ENCODE measurements around the gene ALG1. TPM values are rescaled to one million over a fixed set of nuclear protein-coding genes. Genes with fewer than 3 reads are reported as not detected.
A peak's percentile ranks its signal among the peaks of the same experiment; 100 is the strongest.

Gene ALG1
- polyA plus RNA-seq, 2 of the 4 experiments (the other 2 are of a cell fraction) = 30.9 to 33.4 TPM

DNA sequence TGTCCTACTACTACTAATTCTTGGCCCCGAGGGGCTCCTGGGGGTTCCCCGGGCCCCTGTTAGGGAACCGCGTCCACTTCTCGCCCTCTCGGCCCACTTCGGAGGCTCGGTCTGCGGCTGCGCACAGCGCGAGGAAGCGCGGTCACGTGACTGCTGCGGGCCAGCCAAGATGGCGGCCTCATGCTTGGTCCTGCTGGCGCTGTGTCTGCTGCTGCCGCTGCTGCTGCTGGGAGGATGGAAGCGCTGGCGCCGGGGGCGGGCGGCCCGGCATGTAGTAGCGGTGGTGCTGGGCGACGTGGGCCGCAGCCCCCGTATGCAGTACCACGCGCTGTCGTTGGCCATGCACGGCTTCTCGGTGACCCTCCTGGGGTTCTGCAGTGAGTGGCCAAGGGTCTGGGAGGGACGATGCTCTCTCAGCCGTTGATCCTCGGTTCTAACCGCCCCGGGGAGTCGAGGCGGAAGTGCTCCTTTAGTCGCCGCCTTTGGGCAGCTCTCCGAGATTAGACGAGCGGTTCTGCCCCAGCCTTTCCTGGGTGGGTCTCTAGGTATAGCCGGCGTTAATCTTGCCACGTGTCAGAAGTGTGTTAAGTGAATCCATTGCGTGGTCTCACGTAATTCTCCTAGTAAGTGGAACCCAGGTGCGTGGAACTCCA is at the start of gene ALG1 (continued):
- TF ChIP-seq HDAC2 (IDR thresholded peaks at IDR 0.05) (peak; percentile 92; the same call in 1 of the 2 replicates), NFE2L2 (conservative IDR thresholded peaks at IDR 0.05; ENCODE audit: low read length) (no peak), MAZ (IDR thresholded peaks at IDR 0.05; ENCODE audit: borderline replicate concordance, low read depth, low read length) (no peak), NPAS2 (CRISPR knock-in tag; IDR thresholded peaks at IDR 0.05; ENCODE audit: borderline replicate concordance) (no peak), KDM5A (IDR thresholded peaks at IDR 0.05) (peak; percentile 99), SREBF2 (IDR thresholded peaks at IDR 0.05) (no peak), EP300 (IDR thresholded peaks at IDR 0.05) (no peak), POLR2AphosphoS2 (conservative IDR thresholded peaks at IDR 0.05; ENCODE audit: low read length) (no peak), FOSB (CRISPR knock-in tag; IDR thresholded peaks at IDR 0.05) (no peak), GATA3 (IDR thresholded peaks at IDR 0.05; ENCODE audit: borderline replicate concordance) (no peak), RCOR1 (IDR thresholded peaks at IDR 0.05; ENCODE audit: low read depth, low read length) (no peak), HOXB5 (CRISPR knock-in tag; IDR thresholded peaks at IDR 0.05) (no peak), JUN (IDR thresholded peaks at IDR 0.05) (peak in 1 of 2 experiments; percentile 71; a peak in 3 of 5 replicates), CBX2 (IDR thresholded peaks at IDR 0.05; ENCODE audit: borderline replicate concordance, low read depth) (no peak), HOXB13 (CRISPR knock-in tag; IDR thresholded peaks at IDR 0.05; ENCODE audit: low read depth) (peak; percentile 30; the same call in 1 of the 2 replicates), ZC3H11A (IDR thresholded peaks at IDR 0.05) (no peak), TP53 (CRISPR knock-in tag; IDR thresholded peaks at IDR 0.05) (no peak), CBX8 (IDR thresholded peaks at IDR 0.05) (no peak), HOXA7 (CRISPR knock-in tag; IDR thresholded peaks at IDR 0.05) (no peak), CHD2 (IDR thresholded peaks at IDR 0.05; ENCODE audit: low read length, partially characterized antibody) (no peak), BHLHE40 (IDR thresholded peaks at IDR 0.05; ENCODE audit: low read depth, low read length) (no peak; the same call in 1 of the 2 replicates), ZSCAN20 (CRISPR knock-in tag; IDR thresholded peaks at IDR 0.05) (no peak), RFX5 (IDR thresholded peaks at IDR 0.05) (no peak), MYC (IDR thresholded peaks at IDR 0.05; ENCODE audit: borderline replicate concordance, low read length) (peak; percentile 15; the same call in 1 of the 2 replicates)
- TF ChIP-seq, protein P1, sequence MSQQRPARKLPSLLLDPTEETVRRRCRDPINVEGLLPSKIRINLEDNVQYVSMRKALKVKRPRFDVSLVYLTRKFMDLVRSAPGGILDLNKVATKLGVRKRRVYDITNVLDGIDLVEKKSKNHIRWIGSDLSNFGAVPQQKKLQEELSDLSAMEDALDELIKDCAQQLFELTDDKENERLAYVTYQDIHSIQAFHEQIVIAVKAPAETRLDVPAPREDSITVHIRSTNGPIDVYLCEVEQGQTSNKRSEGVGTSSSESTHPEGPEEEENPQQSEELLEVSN (IDR thresholded peaks at IDR 0.05; ENCODE audit: borderline replicate concordance, low read depth) = no peak
- TF ChIP-seq, protein P2, sequence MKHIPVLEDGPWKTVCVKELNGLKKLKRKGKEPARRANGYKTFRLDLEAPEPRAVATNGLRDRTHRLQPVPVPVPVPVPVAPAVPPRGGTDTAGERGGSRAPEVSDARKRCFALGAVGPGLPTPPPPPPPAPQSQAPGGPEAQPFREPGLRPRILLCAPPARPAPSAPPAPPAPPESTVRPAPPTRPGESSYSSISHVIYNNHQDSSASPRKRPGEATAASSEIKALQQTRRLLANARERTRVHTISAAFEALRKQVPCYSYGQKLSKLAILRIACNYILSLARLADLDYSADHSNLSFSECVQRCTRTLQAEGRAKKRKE (CRISPR knock-in tag; IDR thresholded peaks at IDR 0.05; ENCODE audit: low read depth) = peak; percentile 41; the same call in 1 of the 2 replicates
- TF ChIP-seq, protein P3, sequence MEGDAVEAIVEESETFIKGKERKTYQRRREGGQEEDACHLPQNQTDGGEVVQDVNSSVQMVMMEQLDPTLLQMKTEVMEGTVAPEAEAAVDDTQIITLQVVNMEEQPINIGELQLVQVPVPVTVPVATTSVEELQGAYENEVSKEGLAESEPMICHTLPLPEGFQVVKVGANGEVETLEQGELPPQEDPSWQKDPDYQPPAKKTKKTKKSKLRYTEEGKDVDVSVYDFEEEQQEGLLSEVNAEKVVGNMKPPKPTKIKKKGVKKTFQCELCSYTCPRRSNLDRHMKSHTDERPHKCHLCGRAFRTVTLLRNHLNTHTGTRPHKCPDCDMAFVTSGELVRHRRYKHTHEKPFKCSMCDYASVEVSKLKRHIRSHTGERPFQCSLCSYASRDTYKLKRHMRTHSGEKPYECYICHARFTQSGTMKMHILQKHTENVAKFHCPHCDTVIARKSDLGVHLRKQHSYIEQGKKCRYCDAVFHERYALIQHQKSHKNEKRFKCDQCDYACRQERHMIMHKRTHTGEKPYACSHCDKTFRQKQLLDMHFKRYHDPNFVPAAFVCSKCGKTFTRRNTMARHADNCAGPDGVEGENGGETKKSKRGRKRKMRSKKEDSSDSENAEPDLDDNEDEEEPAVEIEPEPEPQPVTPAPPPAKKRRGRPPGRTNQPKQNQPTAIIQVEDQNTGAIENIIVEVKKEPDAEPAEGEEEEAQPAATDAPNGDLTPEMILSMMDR (IDR thresholded peaks at IDR 0.05) = no peak

DNA sequence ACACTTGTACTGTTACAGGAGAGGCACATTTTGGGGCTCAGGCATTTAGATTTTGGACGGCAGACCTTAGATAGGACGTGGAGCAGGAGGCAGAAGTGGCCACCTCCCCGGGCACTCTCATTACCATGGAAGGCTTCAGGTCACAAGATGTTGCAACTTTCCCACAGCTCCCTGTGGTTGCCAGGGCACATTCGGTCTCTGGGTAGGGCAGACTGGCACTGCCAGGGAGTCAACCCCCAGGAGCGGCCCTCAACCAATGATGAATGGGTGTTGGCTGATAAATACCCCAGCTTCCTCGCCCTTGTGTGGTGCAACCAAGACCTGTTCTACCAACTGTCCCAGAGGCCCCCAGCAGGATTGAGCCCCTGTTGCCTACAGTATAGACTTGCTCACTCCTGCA is 49.1 kb upstream of the ALG1 start:
- POLR2A ChIA-PET = no interaction called here

More for the DNA sequence above, 49.1 kb upstream of the ALG1 start:
- H3K4me3 ChIP-seq = no peak overlapping the region
- no peak overlapping the region for H3K4me2 ChIP-seq
- TF ChIP-seq MYC (IDR thresholded peaks at IDR 0.05; ENCODE audit: borderline replicate concordance, low read length) = no peak
- TF ChIP-seq PHF8 (IDR thresholded peaks at IDR 0.05; ENCODE audit: borderline replicate concordance, low read depth) = no peak
- no peak for TF ChIP-seq RARB (CRISPR knock-in tag; IDR thresholded peaks at IDR 0.05)
- TF ChIP-seq, protein P4, sequence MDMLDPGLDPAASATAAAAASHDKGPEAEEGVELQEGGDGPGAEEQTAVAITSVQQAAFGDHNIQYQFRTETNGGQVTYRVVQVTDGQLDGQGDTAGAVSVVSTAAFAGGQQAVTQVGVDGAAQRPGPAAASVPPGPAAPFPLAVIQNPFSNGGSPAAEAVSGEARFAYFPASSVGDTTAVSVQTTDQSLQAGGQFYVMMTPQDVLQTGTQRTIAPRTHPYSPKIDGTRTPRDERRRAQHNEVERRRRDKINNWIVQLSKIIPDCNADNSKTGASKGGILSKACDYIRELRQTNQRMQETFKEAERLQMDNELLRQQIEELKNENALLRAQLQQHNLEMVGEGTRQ (IDR thresholded peaks at IDR 0.05) = no peak
- no peak for TF ChIP-seq CHD2 (IDR thresholded peaks at IDR 0.05; ENCODE audit: low read length, partially characterized antibody)
- no peak for TF ChIP-seq TP53 (CRISPR knock-in tag; IDR thresholded peaks at IDR 0.05)
- no peak for TF ChIP-seq CBX2 (IDR thresholded peaks at IDR 0.05; ENCODE audit: borderline replicate concordance, low read depth)
- TF ChIP-seq JUNB (IDR thresholded peaks at IDR 0.05) = no peak
- TF ChIP-seq ZC3H11A (IDR thresholded peaks at IDR 0.05) = no peak
- TF ChIP-seq POLR2A (IDR thresholded peaks at IDR 0.05; ENCODE audit: low read length) = no peak
- TF ChIP-seq JUN (IDR thresholded peaks at IDR 0.05) = no peak
- no peak for TF ChIP-seq HEYL (CRISPR knock-in tag; IDR thresholded peaks at IDR 0.05)
- no peak for TF ChIP-seq KDM1A (IDR thresholded peaks at IDR 0.05; ENCODE audit: low read depth)
- TF ChIP-seq RNF2 (IDR thresholded peaks at IDR 0.05; ENCODE audit: borderline replicate concordance, low read depth) = no peak
- H3K27ac ChIP-seq = no peak overlapping the region
- 50% methylated on average over 6 of the region's 6 CpGs for WGBS (ENCODE audit: missing lambda C conversion rate)
- no peak for DNase-seq (ENCODE audit: low read depth in 1 of 2, low spot score in 1 of 2)
- FAIRE-seq = no peak
- no peak for ATAC-seq
- peaks cover 4% of the 10 kb centered on the region; the same call in 1 of the 3 replicates for H3K4me1 ChIP-seq
- no peaks in the 10 kb centered on the region for H3K9me3 ChIP-seq
- CTCF ChIA-PET = interaction anchor here (0.7 to 1.4 kb wide), 2 partner anchors 41 to 185 kb away, joined by 3 to 5 read pairs; no protein-coding TSS in a partner anchor
